ENCODE results near the gene FYCO1. TPM values are rescaled to one million over a fixed set of nuclear protein-coding genes. Genes with fewer than 3 reads are reported as not detected.

FYCO1 gene
- total RNA-seq, 6 donors from 2014 or later: 37.5 to 84.9 (median 45.3) TPM

DNA sequence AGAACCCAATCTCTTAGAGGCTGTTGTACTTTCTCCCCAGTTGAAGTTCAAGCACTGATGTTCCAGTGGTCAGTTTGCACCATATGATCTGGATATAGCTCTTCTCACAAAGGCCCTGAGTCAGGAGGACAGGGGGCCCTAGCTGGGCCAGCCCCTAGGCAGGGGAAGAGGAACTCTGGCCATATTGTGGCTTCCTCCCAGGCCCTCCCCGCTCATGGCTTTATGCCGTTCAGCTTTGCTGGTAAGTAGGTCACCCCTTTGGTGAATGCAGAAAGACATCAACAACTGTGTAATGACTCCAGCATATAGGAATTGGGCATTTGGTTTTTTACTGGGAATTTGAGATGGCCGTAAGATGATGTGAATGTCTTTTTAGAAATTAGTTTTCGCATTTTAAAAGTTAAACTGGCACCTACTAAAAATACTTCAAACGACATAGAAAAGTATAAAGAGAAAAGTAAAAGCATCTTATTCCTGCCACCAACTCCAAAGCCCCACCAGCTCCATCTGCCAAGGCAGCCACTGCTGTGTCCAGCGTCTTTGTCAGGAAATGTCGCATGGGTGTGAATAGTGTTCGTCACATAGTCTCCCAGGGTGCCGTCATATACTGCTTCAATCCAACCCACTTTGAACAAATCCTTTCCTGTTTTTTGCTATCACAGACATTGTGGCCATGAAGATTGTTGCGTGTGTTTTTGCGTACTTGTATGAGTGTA lies 84.0 kb downstream of the FYCO1 start:
- DNase-seq: no peak
- H3K36me3 ChIP-seq: no peaks in the 10 kb centered on the region
- TF ChIP-seq POLR2AphosphoS5 (IDR thresholded peaks at IDR 0.05) (no peak), POLR2A (IDR thresholded peaks at IDR 0.05) (no peak), EP300 (IDR thresholded peaks at IDR 0.05) (no peak)
- TF ChIP-seq, protein P1, sequence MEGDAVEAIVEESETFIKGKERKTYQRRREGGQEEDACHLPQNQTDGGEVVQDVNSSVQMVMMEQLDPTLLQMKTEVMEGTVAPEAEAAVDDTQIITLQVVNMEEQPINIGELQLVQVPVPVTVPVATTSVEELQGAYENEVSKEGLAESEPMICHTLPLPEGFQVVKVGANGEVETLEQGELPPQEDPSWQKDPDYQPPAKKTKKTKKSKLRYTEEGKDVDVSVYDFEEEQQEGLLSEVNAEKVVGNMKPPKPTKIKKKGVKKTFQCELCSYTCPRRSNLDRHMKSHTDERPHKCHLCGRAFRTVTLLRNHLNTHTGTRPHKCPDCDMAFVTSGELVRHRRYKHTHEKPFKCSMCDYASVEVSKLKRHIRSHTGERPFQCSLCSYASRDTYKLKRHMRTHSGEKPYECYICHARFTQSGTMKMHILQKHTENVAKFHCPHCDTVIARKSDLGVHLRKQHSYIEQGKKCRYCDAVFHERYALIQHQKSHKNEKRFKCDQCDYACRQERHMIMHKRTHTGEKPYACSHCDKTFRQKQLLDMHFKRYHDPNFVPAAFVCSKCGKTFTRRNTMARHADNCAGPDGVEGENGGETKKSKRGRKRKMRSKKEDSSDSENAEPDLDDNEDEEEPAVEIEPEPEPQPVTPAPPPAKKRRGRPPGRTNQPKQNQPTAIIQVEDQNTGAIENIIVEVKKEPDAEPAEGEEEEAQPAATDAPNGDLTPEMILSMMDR (IDR thresholded peaks at IDR 0.05): no peak
- no peak overlapping the region for H3K4me3 ChIP-seq
- H3K4me1 ChIP-seq: peaks cover 0 to 4% (median 0%) of the 10 kb centered on the region in 4 donors
- no peaks in the 10 kb centered on the region for H3K9me3 ChIP-seq
- no peak overlapping the region for H3K27ac ChIP-seq
- H3K27me3 ChIP-seq: no peaks in the 10 kb centered on the region
- 91% methylated on average over 11 of the region's 11 CpGs for WGBS, 2 donors
- no peak for ATAC-seq (ENCODE audit: low FRiP score in 2 of 2)

DNA sequence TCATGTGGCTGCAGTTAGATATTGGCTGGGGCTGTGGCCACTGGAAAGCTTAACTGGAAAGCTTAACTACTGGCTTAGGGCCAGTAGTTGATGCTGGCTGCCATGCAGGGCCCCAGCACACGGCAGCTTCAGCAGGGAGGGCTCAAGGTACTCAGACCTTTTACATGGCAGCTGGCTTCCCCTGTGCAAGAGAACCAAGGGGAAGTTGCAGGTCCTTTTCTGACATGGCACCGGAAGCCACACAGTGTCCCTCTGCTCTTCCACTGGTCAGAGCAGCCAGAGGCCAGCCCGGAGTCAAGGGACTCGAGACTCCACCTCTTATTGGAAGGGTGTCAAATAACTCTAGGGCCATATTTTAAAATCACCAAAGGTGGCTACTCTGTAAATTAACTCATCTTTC lies 84.7 kb downstream of the FYCO1 start:
- H3K27me3 ChIP-seq: no peaks in the 10 kb centered on the region
- H3K4me3 ChIP-seq: no peak overlapping the region
- no peaks in the 10 kb centered on the region for H3K36me3 ChIP-seq
- no peak for TF ChIP-seq POLR2A (IDR thresholded peaks at IDR 0.05)
- TF ChIP-seq EP300 (IDR thresholded peaks at IDR 0.05): no peak
- TF ChIP-seq POLR2AphosphoS5 (IDR thresholded peaks at IDR 0.05): no peak
- TF ChIP-seq, protein P1 (IDR thresholded peaks at IDR 0.05): no peak
- no peak for DNase-seq
- 87 to 100% methylated on average over 1 to 4 of the region's 4 CpGs for WGBS, 2 donors
- H3K9me3 ChIP-seq: no peaks in the 10 kb centered on the region
- H3K27ac ChIP-seq: no peak overlapping the region
- no peak for ATAC-seq (ENCODE audit: low FRiP score in 2 of 2)
- no peaks in the 10 kb centered on the region for H3K4me1 ChIP-seq

DNA sequence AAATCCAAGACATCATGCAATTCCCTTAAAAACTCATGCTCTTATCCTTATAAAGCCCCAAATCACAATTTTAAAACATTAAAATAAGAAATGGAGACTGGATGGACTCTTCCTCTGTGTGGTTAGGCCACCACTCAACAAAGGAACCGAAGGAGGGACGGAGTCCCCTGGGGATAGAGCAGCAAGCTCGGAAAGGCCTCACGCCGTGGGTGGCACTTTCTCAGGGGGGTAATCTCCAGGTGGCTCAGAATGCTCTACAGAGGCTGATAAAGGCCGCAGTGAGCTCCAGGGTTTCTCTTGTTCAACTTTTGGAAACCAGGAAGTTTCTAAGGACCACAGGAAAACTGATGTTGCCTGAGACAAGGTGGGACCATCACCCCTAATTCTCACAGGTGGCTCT lies 86.1 kb downstream of the FYCO1 start:
- 90 to 92% methylated on average over 6 of the region's 6 CpGs for WGBS, 2 donors
- H3K27me3 ChIP-seq: no peaks in the 10 kb centered on the region
- H3K4me1 ChIP-seq: no peaks in the 10 kb centered on the region
- H3K9me3 ChIP-seq: no peaks in the 10 kb centered on the region
- ATAC-seq (ENCODE audit: low FRiP score in 2 of 2): no peak
- no peak overlapping the region for H3K27ac ChIP-seq
- no peak for DNase-seq
- no peak overlapping the region for H3K4me3 ChIP-seq
- H3K36me3 ChIP-seq: no peaks in the 10 kb centered on the region
- TF ChIP-seq, protein P1 (IDR thresholded peaks at IDR 0.05): no peak
- no peak for TF ChIP-seq POLR2AphosphoS5 (IDR thresholded peaks at IDR 0.05)
- TF ChIP-seq EP300 (IDR thresholded peaks at IDR 0.05): no peak
- no peak for TF ChIP-seq POLR2A (IDR thresholded peaks at IDR 0.05)

DNA sequence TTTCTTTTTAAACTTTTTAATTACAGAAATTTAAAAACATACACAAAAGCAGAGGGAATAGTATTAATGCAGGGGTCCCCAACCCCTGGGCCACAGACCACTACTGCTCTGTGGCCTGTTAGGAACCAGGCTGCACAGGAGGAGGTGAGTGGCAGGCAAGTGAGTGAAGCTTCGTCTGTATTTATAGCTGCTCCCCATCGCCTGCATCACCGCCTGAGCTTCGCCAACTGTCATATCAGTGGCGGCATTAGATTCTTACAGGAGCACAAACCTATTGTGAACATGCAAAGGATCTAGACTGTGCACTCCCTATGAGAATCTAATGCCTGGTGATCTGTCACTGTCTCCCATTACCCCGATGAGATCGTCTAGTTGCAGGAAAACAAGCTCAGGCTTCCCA lies 86.9 kb downstream of the FYCO1 start:
- no peaks in the 10 kb centered on the region for H3K4me1 ChIP-seq
- no peak for DNase-seq
- H3K27ac ChIP-seq: no peak overlapping the region
- H3K36me3 ChIP-seq: no peaks in the 10 kb centered on the region
- no peak overlapping the region for H3K4me3 ChIP-seq
- H3K27me3 ChIP-seq: no peaks in the 10 kb centered on the region
- TF ChIP-seq POLR2A (IDR thresholded peaks at IDR 0.05) (no peak), EP300 (IDR thresholded peaks at IDR 0.05) (no peak), POLR2AphosphoS5 (IDR thresholded peaks at IDR 0.05) (no peak)
- TF ChIP-seq, protein P1 (IDR thresholded peaks at IDR 0.05): no peak
- no peaks in the 10 kb centered on the region for H3K9me3 ChIP-seq
- WGBS, 2 donors: 81 to 90% methylated on average over 7 of the region's 7 CpGs
- no peak for ATAC-seq (ENCODE audit: low FRiP score in 2 of 2)
